Activated naive CD4-positive, alpha-beta T cell treated with anti-CD3 and anti-CD28 coated beads, Interleukin-2, amount 50 U/mL, for 72 hours (primary cell): ENCODE measurements around the gene KCNH1. TPM values are rescaled to one million over a fixed set of nuclear protein-coding genes. Genes with fewer than 3 reads are reported as not detected.

Experiments used
- ATAC-seq, 2 donors: fragments of 150-1000 bp; cut with Tn5 transposase; 2 replicates each; pipeline ENCODE4 v1.10.0; 2021; ENCODE audit warnings: mild to moderate bottlenecking in 2 of 2, moderate library complexity in 2 of 2
- DNase-seq, 2 donors: peaks; one replicate each; pipeline ENCODE4 v3.0.0; 2021 to 2022; ENCODE audit warnings: low spot score in 2 of 2
- H3K27ac Mint-ChIP-seq, 2 donors: one replicate each; pipeline ENCODE4 v1.8.0; 2022; ENCODE audit warnings: mild to moderate bottlenecking in 2 of 2, mixed read lengths in 2 of 2
- H3K36me3 Mint-ChIP-seq, 2 donors: one replicate each; pipeline ENCODE4 v1.8.0; 2022; ENCODE audit warnings: mixed read lengths in 2 of 2
- H3K9me3 Mint-ChIP-seq, 2 donors: one replicate each; pipeline ENCODE4 v1.8.0; 2022; ENCODE audit warnings: mixed read lengths in 2 of 2
- total RNA-seq, 2 donors: library from RNA; stranded (reverse); gene quantifications; one replicate each; pipeline ENCODE4 v1.2.3, GENCODE V29; 2022

The KCNH1 gene
- total RNA-seq, 2 donors from 2014 or later = not detected

- no peak for DNase-seq
- no peaks in the 10 kb centered on the region for H3K9me3 Mint-ChIP-seq
- no peak for ATAC-seq
- no peaks in the 10 kb centered on the region for H3K36me3 Mint-ChIP-seq
- H3K27ac Mint-ChIP-seq = no peak overlapping the region
Observed at GRCh38 chr1:210783925-210784324, 350.0 kb downstream of the KCNH1 start.

- DNase-seq (no peak), ATAC-seq (no peak)
- Mint-ChIP-seq H3K36me3 (no peaks in the 10 kb centered on the region), H3K9me3 (no peaks in the 10 kb centered on the region), H3K27ac (no peak overlapping the region)
Observed at GRCh38 chr1:210781652-210782051, 352.3 kb downstream of the KCNH1 start.

- ATAC-seq (no peak), DNase-seq (no peak)
- Mint-ChIP-seq H3K36me3 (no peaks in the 10 kb centered on the region), H3K9me3 (no peaks in the 10 kb centered on the region), H3K27ac (no peak overlapping the region)
Observed at GRCh38 chr1:210779269-210779668, 354.7 kb downstream of the KCNH1 start.

GRCh38 chr1:210777914-210778313 is 356.0 kb downstream of the KCNH1 start:
- ATAC-seq (no peak), DNase-seq (no peak)
- Mint-ChIP-seq H3K36me3 (no peaks in the 10 kb centered on the region), H3K27ac (no peak overlapping the region), H3K9me3 (no peaks in the 10 kb centered on the region)

- Mint-ChIP-seq H3K36me3 (no peaks in the 10 kb centered on the region), H3K9me3 (no peaks in the 10 kb centered on the region), H3K27ac (no peak overlapping the region)
- DNase-seq = no peak
- no peak for ATAC-seq
Observed at GRCh38 chr1:210776712-210777111, 357.2 kb downstream of the KCNH1 start.

- H3K36me3 Mint-ChIP-seq = no peaks in the 10 kb centered on the region
- no peaks in the 10 kb centered on the region for H3K9me3 Mint-ChIP-seq
- no peak for ATAC-seq
Observed at GRCh38 chr1:210775289-210775688, 358.7 kb downstream of the KCNH1 start.

GRCh38 chr1:210773450-210773849 is 360.5 kb downstream of the KCNH1 start:
- DNase-seq (no peak), ATAC-seq (no peak)
- no peaks in the 10 kb centered on the region for H3K9me3 Mint-ChIP-seq
- H3K27ac Mint-ChIP-seq = no peak overlapping the region
- H3K36me3 Mint-ChIP-seq = no peaks in the 10 kb centered on the region

More at GRCh38 chr1:210775289-210775688, 358.7 kb downstream of the KCNH1 start:
- no peak overlapping the region for H3K27ac Mint-ChIP-seq
- DNase-seq = no peak

- DNase-seq (no peak), ATAC-seq (no peak)
- Mint-ChIP-seq H3K36me3 (no peaks in the 10 kb centered on the region), H3K9me3 (no peaks in the 10 kb centered on the region), H3K27ac (no peak overlapping the region)
Observed at GRCh38 chr1:210771131-210771530, 362.8 kb downstream of the KCNH1 start.

- DNase-seq (no peak), ATAC-seq (no peak)
- no peaks in the 10 kb centered on the region for H3K36me3 Mint-ChIP-seq
- no peaks in the 10 kb centered on the region for H3K9me3 Mint-ChIP-seq
- H3K27ac Mint-ChIP-seq = no peak overlapping the region
Observed at GRCh38 chr1:210770396-210770984, 363.5 kb downstream of the KCNH1 start.

- no peaks in the 10 kb centered on the region for H3K36me3 Mint-ChIP-seq
- ATAC-seq = no peak
- H3K27ac Mint-ChIP-seq = no peak overlapping the region
- DNase-seq = no peak
- H3K9me3 Mint-ChIP-seq = no peaks in the 10 kb centered on the region
Observed at GRCh38 chr1:210769473-210769872, 364.5 kb downstream of the KCNH1 start.

- no peak for ATAC-seq
- H3K9me3 Mint-ChIP-seq = peaks cover 4 to 10% of the 10 kb centered on the region in 2 donors
- H3K36me3 Mint-ChIP-seq = no peaks in the 10 kb centered on the region
Observed at GRCh38 chr1:210764536-210764935, 369.4 kb downstream of the KCNH1 start.

GRCh38 chr1:210758761-210759160 is 375.2 kb downstream of the KCNH1 start:
- H3K36me3 Mint-ChIP-seq = no peaks in the 10 kb centered on the region
- H3K9me3 Mint-ChIP-seq = peaks cover 4 to 10% of the 10 kb centered on the region in 2 donors
- ATAC-seq (no peak), DNase-seq (no peak)
- no peak overlapping the region for H3K27ac Mint-ChIP-seq

More at GRCh38 chr1:210764536-210764935, 369.4 kb downstream of the KCNH1 start:
- no peak for DNase-seq
- H3K27ac Mint-ChIP-seq = no peak overlapping the region

GRCh38 chr1:210758261-210758660 is 375.7 kb downstream of the KCNH1 start:
- Mint-ChIP-seq H3K9me3 (peaks cover 4 to 10% of the 10 kb centered on the region in 2 donors), H3K36me3 (no peaks in the 10 kb centered on the region), H3K27ac (no peak overlapping the region)
- no peak for DNase-seq
- no peak for ATAC-seq

GRCh38 chr1:210757677-210758076 is 376.3 kb downstream of the KCNH1 start:
- no peak for ATAC-seq
- Mint-ChIP-seq H3K36me3 (no peaks in the 10 kb centered on the region), H3K9me3 (peaks cover 4 to 10% of the 10 kb centered on the region in 2 donors), H3K27ac (no peak overlapping the region)
- no peak for DNase-seq

- ATAC-seq (no peak), DNase-seq (no peak)
- H3K36me3 Mint-ChIP-seq = no peaks in the 10 kb centered on the region
- H3K27ac Mint-ChIP-seq = no peak overlapping the region
- no peaks in the 10 kb centered on the region for H3K9me3 Mint-ChIP-seq
Observed at GRCh38 chr1:210755991-210756659, 377.8 kb downstream of the KCNH1 start.

- no peaks in the 10 kb centered on the region for H3K9me3 Mint-ChIP-seq
- no peak for ATAC-seq
- DNase-seq = no peak
- H3K27ac Mint-ChIP-seq = no peak overlapping the region
- H3K36me3 Mint-ChIP-seq = no peaks in the 10 kb centered on the region
Observed at GRCh38 chr1:210754878-210755665, 378.9 kb downstream of the KCNH1 start.

GRCh38 chr1:210751911-210752310 is 382.0 kb downstream of the KCNH1 start:
- DNase-seq = no peak
- Mint-ChIP-seq H3K27ac (no peak overlapping the region), H3K36me3 (no peaks in the 10 kb centered on the region), H3K9me3 (no peaks in the 10 kb centered on the region)
- ATAC-seq = no peak
